ENCODE measurements around the gene MYBBP1A.
"Not testable (repeated sequence)": the region's sequence is repeated elsewhere in the genome, so short reads cannot be mapped to it uniquely, and the experiment has no call there.

Gene MYBBP1A

DNA sequence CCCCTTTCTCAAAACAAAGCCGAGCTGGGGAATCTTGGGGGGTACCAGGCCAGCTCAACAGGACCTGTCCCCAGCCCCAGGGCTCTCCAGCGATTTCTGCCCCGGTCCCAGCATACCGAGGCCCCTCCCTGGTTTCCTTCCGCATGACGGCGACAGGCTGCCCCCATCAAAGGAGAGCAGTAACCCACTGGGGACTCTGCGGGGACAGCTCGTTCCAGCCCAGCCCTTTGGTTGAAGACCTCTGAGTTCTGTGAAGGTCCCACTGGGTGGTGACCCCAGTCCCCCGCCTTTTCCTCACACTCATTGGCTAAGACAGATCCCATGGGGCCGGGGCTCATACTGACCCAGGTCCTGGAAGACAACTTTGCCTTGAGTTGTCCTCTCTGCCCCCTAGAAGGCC, 33.2 kb upstream of the MYBBP1A start:
- no peak for DNase-seq

- no peak for DNase-seq
Measured at GRCh38 chr17:4587803-4588202, 32.6 kb upstream of the MYBBP1A start.

- DNase-seq = no peak
Measured at GRCh38 chr17:4587195-4587594, 32.0 kb upstream of the MYBBP1A start.

- no peak for DNase-seq
Measured at GRCh38 chr17:4586043-4586442, 30.9 kb upstream of the MYBBP1A start.

GRCh38 chr17:4585638-4585994, 30.4 kb upstream of the MYBBP1A start:
- DNase-seq = no peak

GRCh38 chr17:4584917-4585637, 29.9 kb upstream of the MYBBP1A start:
- DNase-seq = no peak

- no peak for DNase-seq
Measured at GRCh38 chr17:4584101-4584916, 29.1 kb upstream of the MYBBP1A start, which contains the start of gene SMTNL2. Gene SMTNL2 (plus strand): TSS chr17:4584529. CDS start chr17:4584606, 77 bp downstream.

DNA sequence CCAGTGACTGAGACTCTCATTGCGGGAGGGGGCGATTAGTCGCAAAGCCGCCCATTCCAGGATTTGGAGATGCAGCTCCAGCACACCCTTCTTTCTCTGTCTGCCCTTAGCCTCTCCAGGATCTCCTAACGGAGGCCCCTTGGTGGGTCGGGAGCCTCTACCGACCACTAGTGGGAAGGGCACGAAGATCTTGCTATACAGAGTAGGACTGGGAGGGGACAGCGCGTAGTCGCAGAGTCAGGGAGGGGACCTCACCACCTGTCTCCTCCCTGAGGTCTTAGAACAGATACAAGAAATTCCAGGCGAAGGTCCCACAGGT, 28.6 kb upstream of the MYBBP1A start:
- DNase-seq = peak; percentile 53

GRCh38 chr17:4583206-4583605, 28.0 kb upstream of the MYBBP1A start:
- DNase-seq = no peak

- no peak for DNase-seq
Measured at GRCh38 chr17:4582691-4583090, 27.5 kb upstream of the MYBBP1A start.

- DNase-seq = no peak
Measured at GRCh38 chr17:4582101-4582501, 26.9 kb upstream of the MYBBP1A start.

DNA sequence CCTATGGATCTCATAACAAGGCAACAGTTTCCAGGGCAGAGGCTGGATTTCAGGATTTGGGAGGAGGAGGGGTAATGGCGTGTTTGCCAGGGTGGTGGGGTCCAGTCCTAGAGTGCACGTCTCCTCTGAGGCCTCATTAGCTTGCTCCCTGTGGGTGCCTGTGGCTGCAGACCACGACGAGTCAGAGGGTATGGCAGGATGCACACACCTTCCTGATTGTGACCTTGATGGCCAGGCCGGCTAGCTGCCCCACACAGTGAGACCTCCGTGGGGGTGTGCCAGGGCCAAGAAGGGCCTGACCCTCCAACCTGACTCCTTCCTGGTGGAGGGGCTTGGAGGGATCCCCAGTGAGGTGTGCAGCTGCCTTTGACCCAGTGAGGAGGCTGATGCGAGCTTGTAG, 25.1 kb upstream of the MYBBP1A start:
- no peak for DNase-seq

DNA sequence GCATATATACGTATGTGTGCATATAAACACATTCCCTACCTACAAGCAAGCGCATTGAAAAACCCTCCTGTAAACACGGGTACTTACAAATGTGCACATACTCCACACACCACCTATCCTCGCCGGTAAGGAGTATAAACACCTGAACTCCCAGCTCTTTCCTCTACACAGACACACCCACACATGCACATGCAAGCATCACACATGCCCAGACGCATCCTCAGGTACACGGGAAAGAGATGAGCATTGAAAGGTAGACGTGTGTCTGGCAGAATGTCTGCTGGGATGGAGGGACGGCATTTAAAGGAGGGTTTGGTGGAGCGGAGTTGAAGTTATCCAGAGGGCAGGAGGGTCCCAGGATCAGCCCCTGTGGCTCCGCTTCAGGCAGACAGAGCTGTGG, 24.5 kb upstream of the MYBBP1A start:
- DNase-seq = no peak

DNA sequence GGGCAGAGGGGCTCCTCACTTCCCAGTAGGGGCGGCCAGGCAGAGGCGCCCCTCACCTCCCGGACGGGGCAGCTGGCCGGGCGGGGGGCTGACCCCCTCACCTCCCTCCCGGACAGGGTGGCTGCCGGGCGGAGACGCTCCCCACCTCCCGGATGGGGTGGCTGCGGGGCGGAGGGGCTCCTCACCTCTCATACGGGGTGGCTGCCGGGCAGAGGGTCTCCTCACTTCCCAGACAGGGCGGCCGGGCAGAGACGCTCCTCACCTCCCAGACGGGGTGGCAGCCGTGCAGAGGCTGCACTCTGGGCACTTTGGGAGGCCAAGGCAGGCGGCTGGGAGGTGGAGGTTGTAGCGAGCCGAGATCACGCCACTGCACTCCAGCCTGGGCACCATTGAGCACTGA, 23.2 kb upstream of the MYBBP1A start:
- not testable (repeated sequence) for DNase-seq

DNA sequence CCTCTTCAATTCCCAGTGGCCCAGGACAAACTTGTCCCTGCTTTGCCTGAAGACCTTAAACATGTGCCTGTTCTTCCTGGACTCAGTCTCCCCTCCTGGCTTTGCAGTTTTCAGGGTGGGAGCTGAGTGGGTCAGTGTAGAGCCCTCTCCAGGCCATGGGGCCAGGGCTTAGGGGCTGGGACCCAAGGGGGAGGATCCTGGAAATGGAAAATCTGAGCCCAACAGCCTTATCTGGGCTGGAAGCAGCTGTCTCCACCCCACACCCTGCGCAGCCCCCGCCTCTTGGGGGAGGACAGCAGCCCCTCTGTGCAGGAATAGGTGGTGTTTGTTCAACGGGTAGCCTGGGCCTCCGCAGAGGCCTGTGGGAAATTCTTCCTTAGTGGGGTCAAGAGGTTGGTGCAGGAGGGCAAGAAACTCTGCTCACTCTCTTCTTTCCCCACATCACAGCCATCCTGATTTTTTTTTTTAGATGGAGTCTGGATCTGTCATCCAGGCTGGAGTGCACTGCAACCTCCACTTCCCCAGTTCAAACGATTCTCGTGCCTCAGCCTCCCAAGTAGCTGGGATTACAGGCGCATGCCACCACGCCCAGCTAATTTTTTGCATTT, 22.3 kb upstream of the MYBBP1A start:
- no peak for DNase-seq

DNA sequence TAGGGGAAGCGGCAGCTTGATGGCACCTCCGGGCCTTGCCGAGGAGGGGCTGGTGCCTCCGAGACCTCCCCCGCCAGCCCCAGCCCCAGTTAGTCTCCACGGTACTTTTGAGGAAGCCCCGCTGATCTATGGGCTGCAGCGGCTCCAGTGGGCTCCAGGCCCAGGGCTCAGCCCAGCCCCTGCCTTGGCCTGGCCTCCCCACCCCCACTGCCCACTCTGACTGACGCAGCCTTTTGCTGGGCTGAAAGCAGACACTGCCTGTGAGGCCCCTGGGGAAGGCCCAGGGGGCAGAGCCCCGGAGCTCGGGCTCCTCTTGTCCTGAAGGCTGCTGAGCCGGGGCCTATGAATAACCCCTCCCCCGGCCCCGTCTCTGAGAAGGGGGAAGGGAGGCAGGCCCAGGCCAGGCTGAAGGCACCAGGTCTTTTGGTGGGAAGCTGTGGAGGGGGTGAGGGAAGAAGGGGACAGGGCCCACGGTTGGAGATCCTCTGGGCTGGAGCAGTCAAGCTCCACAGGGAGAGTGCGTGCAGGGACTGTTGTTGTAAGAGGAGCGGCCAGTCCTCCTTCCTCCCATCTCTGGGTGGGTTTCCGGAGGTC, 21.6 kb upstream of the MYBBP1A start:
- DNase-seq = no peak

DNA sequence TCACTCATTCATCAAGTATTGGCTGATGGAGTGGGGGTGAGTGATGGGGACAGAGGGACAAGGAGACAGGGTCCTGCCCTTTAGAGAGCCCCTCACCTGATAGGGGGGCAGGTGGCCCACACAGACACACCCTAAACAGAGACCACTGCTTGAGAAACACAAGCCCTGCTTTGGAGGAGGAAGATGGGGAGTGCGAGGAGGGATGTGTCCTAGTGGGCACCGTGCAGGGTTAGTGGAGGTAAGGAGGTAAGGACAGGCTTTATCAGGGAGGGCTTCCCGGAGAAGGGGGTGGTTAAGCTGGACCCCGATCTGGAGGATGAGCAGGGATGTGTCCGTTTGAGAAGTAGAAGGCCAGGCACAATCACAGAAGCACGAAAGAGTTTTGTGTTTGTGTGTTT, 21.0 kb upstream of the MYBBP1A start:
- DNase-seq = no peak

DNA sequence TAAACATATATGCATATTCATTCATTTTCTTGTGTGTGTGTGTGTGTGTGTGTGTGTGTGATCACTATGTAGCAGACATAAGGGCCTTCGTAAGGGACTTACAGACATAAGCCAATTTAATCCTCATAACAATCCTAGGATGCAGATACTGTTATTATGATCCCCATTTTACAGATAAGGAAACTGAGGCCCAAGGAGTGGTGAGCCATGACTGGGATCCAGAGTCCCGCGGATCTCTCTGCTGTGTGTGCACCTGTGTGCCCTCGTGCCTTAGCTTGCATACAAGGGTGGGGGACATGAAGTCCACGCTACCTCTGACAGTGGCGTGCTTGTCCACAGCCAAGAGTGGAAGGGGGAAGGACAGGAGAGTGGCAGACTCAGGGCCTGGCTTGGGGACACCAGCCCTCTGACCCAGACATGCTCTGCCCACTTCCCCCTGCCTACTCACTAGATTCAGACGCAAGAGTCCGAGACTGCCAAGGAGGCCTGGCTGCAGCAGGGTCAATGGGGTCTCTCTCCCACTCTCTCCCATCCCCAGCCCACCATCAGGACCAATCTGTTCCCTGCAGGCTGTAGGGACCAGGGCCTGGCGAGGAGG, 19.4 kb upstream of the MYBBP1A start:
- DNase-seq = no peak

DNA sequence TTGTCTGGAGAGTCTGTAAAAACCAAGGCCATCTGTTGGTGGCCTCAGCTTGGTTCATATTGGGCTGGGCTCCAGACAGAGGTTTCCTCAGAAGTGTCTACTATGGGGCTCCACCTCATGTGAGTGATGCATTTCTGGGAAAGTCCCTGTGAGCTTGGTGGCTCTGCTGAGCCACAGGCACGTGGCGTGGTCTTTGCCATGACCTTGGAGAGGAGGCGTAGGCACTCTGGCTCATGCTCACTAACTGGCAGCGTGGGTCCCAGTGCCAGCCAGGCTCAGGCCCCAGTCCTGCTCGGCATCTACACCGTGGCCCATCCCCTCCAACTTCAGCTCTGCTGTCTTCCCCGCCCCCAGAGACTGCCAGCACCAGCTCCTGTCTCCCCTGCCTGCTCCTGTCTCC, 18.5 kb upstream of the MYBBP1A start:
- peak; percentile 67 for DNase-seq

DNA sequence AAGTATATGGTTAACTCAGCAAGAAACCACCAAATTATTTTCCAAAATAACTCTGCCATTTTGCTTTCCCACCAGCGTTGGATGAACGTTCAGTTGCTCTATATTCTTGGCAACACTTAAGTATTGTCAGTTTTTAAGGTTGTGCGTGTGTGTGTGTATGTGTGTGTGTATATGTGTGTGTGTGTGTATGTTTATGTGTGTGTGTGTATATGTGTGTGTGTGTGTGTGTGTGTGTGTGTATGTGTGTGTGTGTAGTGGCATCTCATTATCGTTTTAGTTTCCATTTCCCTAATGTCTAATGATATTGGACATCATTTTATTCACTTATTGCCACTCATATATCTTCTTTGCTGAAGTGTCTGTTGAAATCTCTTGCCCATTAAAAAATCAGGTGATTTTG, 17.9 kb upstream of the MYBBP1A start:
- no peak for DNase-seq

GRCh38 chr17:4572131-4572530, 16.9 kb upstream of the MYBBP1A start:
- DNase-seq = no peak

DNA sequence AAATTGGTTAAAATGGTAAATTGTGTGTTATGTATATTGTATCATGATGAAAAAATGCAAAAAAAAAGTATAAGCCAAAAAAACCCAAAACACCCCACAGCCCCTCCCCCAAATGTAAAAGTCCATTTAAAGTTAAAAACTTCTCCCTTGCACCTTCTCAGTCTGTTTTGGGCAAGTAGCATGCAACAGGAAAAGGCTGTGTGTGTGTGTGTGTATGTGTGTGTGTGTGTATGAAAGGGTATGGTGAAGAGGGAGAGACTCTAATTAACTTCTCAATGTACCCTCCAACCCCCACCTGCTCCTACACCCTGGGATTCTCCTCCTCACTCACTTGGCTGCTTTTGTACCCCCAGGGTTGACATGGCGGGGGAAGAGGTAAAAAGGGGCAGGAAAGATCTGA, 14.4 kb upstream of the MYBBP1A start:
- no peak for DNase-seq

- peak; percentile 53 for DNase-seq
Measured at GRCh38 chr17:4566785-4567184, 11.6 kb upstream of the MYBBP1A start.
